Measurements from ENCODE around the gene UBE2S. TPM values are rescaled to one million over a fixed set of nuclear protein-coding genes. Genes with fewer than 3 reads are reported as not detected.

UBE2S gene
- total and polyA plus RNA-seq, 10 of the 15 experiments (the other 5 are each of a cell fraction or from before 2014, with no cell fraction given) = 2.3 to 640 (median 127) TPM

GRCh38 chr19:55385724-55386492 lies 21.7 kb downstream of the UBE2S start, which contains the start of gene RPL28:
RPL28 (plus strand) TSS chr19:55385932; CDS start chr19:55386358, 426 bp downstream.
- H3K27ac ChIP-seq (ENCODE audit: control insufficient read depth, insufficient read depth) = peak within 1 kb of the TSS; percentile 90
- in situ Hi-C loops (cut with MboI) = no loop called here
- peak within 1 kb of the TSS; percentile 94 for H3K4me3 ChIP-seq
- peak within 1 kb of the TSS; percentile 98 for H3K9ac ChIP-seq (ENCODE audit: control insufficient read depth, insufficient read depth, low read length)
- ATAC-seq (peak; percentile 80), DNase-seq (ENCODE audit: low read depth, low spot score) (peak; percentile 93), FAIRE-seq (no peak)
- SMC1A ChIA-PET (ENCODE audit: uncharacterized antibody, unreplicated experiment) = no interaction called here
- TSS peak; percentile 85 for BruUV-seq (replicated peaks)
- peak within 1 kb of the TSS; percentile 94 for H2AFZ ChIP-seq (ENCODE audit: control insufficient read depth, low read depth, low read length)
- H3K79me2 ChIP-seq (ENCODE audit: control insufficient read depth, insufficient read depth, low read length) = peaks cover 39% of the 10 kb centered on the region
- CTCF ChIA-PET = no interaction called here
- H3K9me3 ChIP-seq (replicated peaks; ENCODE audit: control insufficient read depth, insufficient read depth, low read length) = no peaks in the 10 kb centered on the region
- H3K4me1 ChIP-seq (ENCODE audit: control insufficient read depth, insufficient read depth, low read length) = peaks cover 28% of the 10 kb centered on the region
- WGBS (ENCODE audit: insufficient coverage, insufficient replicate concordance, low lambda C conversion rate, missing lambda C conversion rate) = 1% methylated on average over 67 of the region's 68 CpGs
- peak within 1 kb of the TSS; percentile 95 for H3K4me2 ChIP-seq (ENCODE audit: control insufficient read depth, insufficient read depth)
- intact Hi-C loops (cut with micrococcal nuclease; ENCODE audit: unreplicated experiment) = loop anchor here (10.0 kb wide), 2 partner anchors 131 to 771 kb away; partner anchors contain the start of gene PPP6R1
- H4K20me1 ChIP-seq (ENCODE audit: control insufficient read depth, insufficient read depth) = peaks cover 11% of the 10 kb centered on the region
- H3K36me3 ChIP-seq (ENCODE audit: control insufficient read depth in 2 of 2, insufficient read depth in 2 of 2, low read length in 1 of 2) = peaks cover 16 to 23% of the 10 kb centered on the region in 2 experiments; a peak in 3 of 4 replicates
- POLR2A ChIA-PET = interaction anchor here (1.1 to 1.3 kb wide), 2 partner anchors 19 to 21 kb away, joined by 4 to 6 read pairs; partner anchors contain the start of gene UBE2S
- RAD21 ChIA-PET (ENCODE audit: unreplicated experiment) = interaction anchor here (1.0 kb wide), 1 partner anchor 21 kb away, joined by 5 read pairs; no protein-coding TSS in a partner anchor
- no peaks in the 10 kb centered on the region for H3K27me3 ChIP-seq (replicated peaks in 1 of 2; ENCODE audit: control insufficient read depth in 2 of 2, insufficient read depth in 2 of 2, low read length in 1 of 2)
- peak; percentile 100 for TF ChIP-seq TAF1 (IDR thresholded peaks at IDR 0.05; ENCODE audit: borderline replicate concordance, low read depth, low read length)
- peak; percentile 97 for TF ChIP-seq POU2F2 (IDR thresholded peaks at IDR 0.05; ENCODE audit: borderline replicate concordance, low read depth, low read length)
- TF ChIP-seq JUNB (IDR thresholded peaks at IDR 0.05) = no peak
- TF ChIP-seq GABPA (IDR thresholded peaks at IDR 0.05; ENCODE audit: low read depth) = peak; percentile 89
- no peak for TF ChIP-seq MYB (IDR thresholded peaks at IDR 0.05; ENCODE audit: borderline replicate concordance, low read depth, low read length)
- peak; percentile 100 for TF ChIP-seq POLR2AphosphoS5 (IDR thresholded peaks at IDR 0.05; ENCODE audit: low read length)
- TF ChIP-seq NFYA (IDR thresholded peaks at IDR 0.05; ENCODE audit: borderline replicate concordance, low read depth, low read length) = no peak
- TF ChIP-seq MXI1 (IDR thresholded peaks at IDR 0.05; ENCODE audit: low read depth, low read length) = peak; percentile 12; the same call in 1 of the 2 replicates
- peak; percentile 73 for TF ChIP-seq ZNF687 (IDR thresholded peaks at IDR 0.05)
- TF ChIP-seq EP300 (IDR thresholded peaks at IDR 0.05; ENCODE audit: borderline replicate concordance in 1 of 2, control insufficient read depth in 1 of 2, low read depth in 2 of 2, low read length in 2 of 2) = no peak
- no peak for TF ChIP-seq SMC3 (IDR thresholded peaks at IDR 0.05; ENCODE audit: borderline replicate concordance, low read length)
- no peak for TF ChIP-seq NFIC (IDR thresholded peaks at IDR 0.05; ENCODE audit: low read depth, low read length)
- no peak for TF ChIP-seq RAD21 (IDR thresholded peaks at IDR 0.05; ENCODE audit: insufficient read depth, low read depth, low read length)
- peak; percentile 33; the same call in 1 of the 2 replicates for TF ChIP-seq SREBF1 (IDR thresholded peaks at IDR 0.05; ENCODE audit: low read length)
- no peak for TF ChIP-seq ZNF274 (IDR thresholded peaks at IDR 0.05; ENCODE audit: insufficient read depth, insufficient read length)
- TF ChIP-seq RELA (IDR thresholded peaks at IDR 0.05; ENCODE audit: borderline replicate concordance, partially characterized antibody) = peak; percentile 64
- no peak for TF ChIP-seq SUZ12 (IDR thresholded peaks at IDR 0.05; ENCODE audit: unreplicated experiment)
- TF ChIP-seq BRCA1 (IDR thresholded peaks at IDR 0.05; ENCODE audit: low read depth, low read length) = no peak
- no peak for TF ChIP-seq BCL11A (IDR thresholded peaks at IDR 0.05; ENCODE audit: low read depth, low read length)
